ENCODE results near the gene GET4. TPM values are rescaled to one million over a fixed set of nuclear protein-coding genes. Genes with fewer than 3 reads are reported as not detected.

GET4 gene
- total and polyA plus RNA-seq, 2 experiments from 2014 or later: 55.0 to 75.4 TPM

- H3K36me3 ChIP-seq: peaks cover 12% of the 10 kb centered on the region
- peak; percentile 21 to 34 for DNase-seq (ENCODE audit: low read depth in 1 of 2, low spot score in 1 of 2)
- no peak for TF ChIP-seq CTCF (IDR thresholded peaks at IDR 0.05; ENCODE audit: low read depth, low read length)
- H3K27me3 ChIP-seq: no peaks in the 10 kb centered on the region
- no peaks in the 10 kb centered on the region for H3K4me1 ChIP-seq (ENCODE audit: low read depth)
- no peak overlapping the region for H3K4me3 ChIP-seq
- no peaks in the 10 kb centered on the region for H3K9me3 ChIP-seq (ENCODE audit: low read depth)
- no peak overlapping the region for H3K27ac ChIP-seq
Measured at GRCh38 chr7:897771-898376, 21.5 kb downstream of the GET4 start.

GRCh38 chr7:898460-898854, 22.1 kb downstream of the GET4 start:
- no peak for DNase-seq (ENCODE audit: low read depth in 1 of 2, low spot score in 1 of 2)
- Histone ChIP-seq H3K4me1 (ENCODE audit: low read depth) (no peaks in the 10 kb centered on the region), H3K4me3 (no peak overlapping the region), H3K9me3 (ENCODE audit: low read depth) (no peaks in the 10 kb centered on the region), H3K36me3 (peaks cover 12% of the 10 kb centered on the region), H3K27me3 (no peaks in the 10 kb centered on the region), H3K27ac (no peak overlapping the region)
- TF ChIP-seq CTCF (IDR thresholded peaks at IDR 0.05; ENCODE audit: low read depth, low read length): no peak

GRCh38 chr7:898855-899681, 22.7 kb downstream of the GET4 start:
- Histone ChIP-seq H3K27me3 (no peaks in the 10 kb centered on the region), H3K27ac (no peak overlapping the region), H3K4me1 (ENCODE audit: low read depth) (no peaks in the 10 kb centered on the region), H3K36me3 (peaks cover 10% of the 10 kb centered on the region), H3K9me3 (ENCODE audit: low read depth) (no peaks in the 10 kb centered on the region), H3K4me3 (no peak overlapping the region)
- no peak for TF ChIP-seq CTCF (IDR thresholded peaks at IDR 0.05; ENCODE audit: low read depth, low read length)
- no peak for DNase-seq (ENCODE audit: low read depth in 1 of 2, low spot score in 1 of 2)

GRCh38 chr7:899806-900205, 23.5 kb downstream of the GET4 start:
- no peak for DNase-seq (ENCODE audit: low read depth in 1 of 2, low spot score in 1 of 2)
- Histone ChIP-seq H3K36me3 (peaks cover 8% of the 10 kb centered on the region), H3K9me3 (ENCODE audit: low read depth) (no peaks in the 10 kb centered on the region), H3K27ac (no peak overlapping the region), H3K4me1 (ENCODE audit: low read depth) (no peaks in the 10 kb centered on the region), H3K27me3 (peaks cover 6% of the 10 kb centered on the region), H3K4me3 (no peak overlapping the region)
- no peak for TF ChIP-seq CTCF (IDR thresholded peaks at IDR 0.05; ENCODE audit: low read depth, low read length)

GRCh38 chr7:900331-901040, 24.1 kb downstream of the GET4 start:
- no peaks in the 10 kb centered on the region for H3K4me1 ChIP-seq (ENCODE audit: low read depth)
- H3K4me3 ChIP-seq: no peak overlapping the region
- H3K36me3 ChIP-seq: peaks cover 8% of the 10 kb centered on the region
- peaks cover 11% of the 10 kb centered on the region for H3K27me3 ChIP-seq
- no peak overlapping the region for H3K27ac ChIP-seq
- no peak for TF ChIP-seq CTCF (IDR thresholded peaks at IDR 0.05; ENCODE audit: low read depth, low read length)
- no peak for DNase-seq (ENCODE audit: low read depth in 1 of 2, low spot score in 1 of 2)
- no peaks in the 10 kb centered on the region for H3K9me3 ChIP-seq (ENCODE audit: low read depth)

Data from cardiac muscle cell (in vitro differentiated cells and primary cell).